GM19238 (cell line): ENCODE measurements around the gene PTH2.
A peak's percentile ranks its signal among the peaks of the same experiment; 100 is the strongest.

Experiments used
- DNase-seq: peaks from one replicate; pipeline ENCODE4 v3.0.0; 2011; ENCODE audit warnings: low spot score; ENCODE audit not compliant: insufficient read length

Gene PTH2

DNA sequence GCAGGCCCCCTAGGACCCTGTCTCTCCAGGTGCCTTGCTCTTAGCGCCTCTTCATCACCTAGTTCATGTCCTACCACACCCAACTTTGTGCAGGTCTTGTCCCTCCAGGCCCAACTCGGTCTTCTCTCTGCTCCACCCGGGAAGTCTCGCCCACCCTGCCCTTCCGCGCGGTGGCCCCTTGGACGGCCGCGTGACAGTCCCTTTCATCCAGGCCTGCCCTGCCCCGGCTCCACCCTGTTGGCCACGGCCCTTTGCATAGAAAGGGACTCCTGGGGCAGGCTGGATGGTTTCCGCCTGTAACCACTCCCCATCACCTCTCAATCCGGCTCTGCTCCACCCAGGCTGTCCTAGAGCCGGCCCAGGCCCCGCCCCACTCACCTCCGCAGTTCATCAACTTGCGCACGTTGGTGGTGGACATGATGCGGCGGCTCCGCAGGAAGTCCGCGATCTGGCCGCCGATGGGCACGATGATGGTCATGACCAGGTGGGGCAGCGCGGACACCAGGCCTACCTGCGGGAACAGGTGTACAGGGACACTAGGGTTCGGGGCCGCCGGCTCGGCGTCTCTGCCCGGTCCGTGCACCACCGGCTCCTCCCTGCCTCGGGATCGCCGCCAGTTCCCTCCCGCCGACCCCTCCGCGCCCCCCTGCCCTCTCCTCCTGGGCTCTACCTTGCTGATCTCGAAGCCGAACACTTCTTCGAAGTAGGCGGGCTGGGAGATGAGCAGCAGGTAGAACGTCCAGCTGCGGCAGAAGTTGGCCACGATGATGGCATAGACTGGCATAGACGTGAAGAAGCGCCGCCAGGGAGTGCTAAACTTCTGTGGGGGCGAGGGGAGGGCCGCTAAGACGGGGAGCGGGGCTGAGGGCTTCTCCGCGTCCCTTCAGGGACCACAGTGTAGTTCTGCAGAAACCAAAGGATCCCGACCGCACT is 9.2 kb upstream of the PTH2 start:
- no peak for DNase-seq

DNA sequence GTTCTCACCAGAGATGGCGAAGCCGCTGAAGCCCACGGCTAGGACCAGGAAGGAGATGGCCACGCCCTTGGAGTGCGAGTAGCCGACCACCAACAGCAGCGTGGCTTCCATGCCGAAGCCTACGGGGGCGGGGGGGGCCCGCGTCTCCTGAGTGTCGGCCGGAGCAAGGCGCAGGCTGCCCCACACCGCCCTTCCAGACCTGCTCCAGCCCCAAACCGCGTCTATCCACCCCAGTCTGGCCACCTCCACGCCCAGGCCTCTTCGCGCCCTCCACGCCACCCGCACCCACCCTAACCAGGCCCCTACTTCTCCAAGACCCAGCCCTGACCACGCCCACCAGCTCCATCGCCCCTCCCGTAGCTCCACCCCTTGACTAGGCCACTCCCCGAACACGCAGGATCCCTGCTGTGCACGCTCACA is 8.1 kb upstream of the PTH2 start:
- no peak for DNase-seq

DNA sequence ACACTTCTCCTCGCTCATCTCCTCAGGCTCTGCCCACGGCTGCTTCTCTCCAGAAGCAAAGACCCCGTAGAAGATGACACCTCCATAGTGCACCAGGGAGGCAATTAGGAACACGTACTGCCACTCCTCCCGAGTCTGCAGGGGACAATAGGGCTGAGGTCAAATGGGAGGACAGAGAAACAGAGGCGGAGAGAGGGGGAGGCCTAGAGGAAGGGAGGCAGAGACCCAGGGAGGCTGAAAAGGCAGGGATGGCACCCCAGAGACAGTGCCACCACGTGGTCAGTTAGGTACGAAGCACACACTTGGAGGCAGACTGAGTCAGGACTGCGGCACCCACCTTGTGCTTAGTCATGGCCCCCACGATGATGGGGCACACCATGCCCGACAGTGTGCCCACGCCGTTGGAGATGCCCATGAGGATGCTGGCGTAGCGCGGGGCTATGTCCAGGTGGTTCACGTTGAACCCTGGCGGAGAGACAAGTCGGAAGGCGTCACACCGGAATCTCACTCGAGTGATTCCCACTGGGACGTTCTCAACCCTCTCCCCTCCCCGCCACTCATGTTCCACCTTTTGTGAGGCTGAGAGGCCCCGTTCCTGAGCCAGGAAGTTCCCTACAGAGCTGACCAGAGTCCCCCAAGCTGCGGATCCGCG is 7.6 kb upstream of the PTH2 start:
- no peak for DNase-seq

DNA sequence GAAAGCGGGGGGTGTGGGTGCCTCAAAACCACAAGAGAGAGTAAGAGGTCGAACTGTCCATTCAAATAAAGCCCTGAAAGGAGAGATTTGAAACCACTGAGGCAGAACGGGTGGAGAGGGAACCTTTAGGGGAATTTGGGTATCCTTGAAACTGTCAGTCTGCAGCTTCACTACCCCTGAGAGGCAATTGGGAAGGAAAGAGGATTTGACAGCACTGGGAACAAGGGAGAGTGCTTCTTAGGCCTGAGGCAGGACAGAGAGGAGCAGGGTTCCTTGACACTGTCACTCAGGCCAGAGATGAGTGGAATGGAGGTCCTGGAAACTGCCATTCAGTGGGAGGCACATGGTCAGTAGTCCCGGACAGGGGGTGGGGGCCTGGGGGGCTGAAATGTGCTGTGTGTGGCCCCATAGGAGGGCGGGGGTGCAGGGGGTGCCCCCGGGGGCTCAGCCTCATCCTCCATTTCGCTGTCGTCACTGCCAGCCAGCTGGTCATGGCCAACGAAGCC is 7.0 kb upstream of the PTH2 start:
- no peak for DNase-seq

DNA sequence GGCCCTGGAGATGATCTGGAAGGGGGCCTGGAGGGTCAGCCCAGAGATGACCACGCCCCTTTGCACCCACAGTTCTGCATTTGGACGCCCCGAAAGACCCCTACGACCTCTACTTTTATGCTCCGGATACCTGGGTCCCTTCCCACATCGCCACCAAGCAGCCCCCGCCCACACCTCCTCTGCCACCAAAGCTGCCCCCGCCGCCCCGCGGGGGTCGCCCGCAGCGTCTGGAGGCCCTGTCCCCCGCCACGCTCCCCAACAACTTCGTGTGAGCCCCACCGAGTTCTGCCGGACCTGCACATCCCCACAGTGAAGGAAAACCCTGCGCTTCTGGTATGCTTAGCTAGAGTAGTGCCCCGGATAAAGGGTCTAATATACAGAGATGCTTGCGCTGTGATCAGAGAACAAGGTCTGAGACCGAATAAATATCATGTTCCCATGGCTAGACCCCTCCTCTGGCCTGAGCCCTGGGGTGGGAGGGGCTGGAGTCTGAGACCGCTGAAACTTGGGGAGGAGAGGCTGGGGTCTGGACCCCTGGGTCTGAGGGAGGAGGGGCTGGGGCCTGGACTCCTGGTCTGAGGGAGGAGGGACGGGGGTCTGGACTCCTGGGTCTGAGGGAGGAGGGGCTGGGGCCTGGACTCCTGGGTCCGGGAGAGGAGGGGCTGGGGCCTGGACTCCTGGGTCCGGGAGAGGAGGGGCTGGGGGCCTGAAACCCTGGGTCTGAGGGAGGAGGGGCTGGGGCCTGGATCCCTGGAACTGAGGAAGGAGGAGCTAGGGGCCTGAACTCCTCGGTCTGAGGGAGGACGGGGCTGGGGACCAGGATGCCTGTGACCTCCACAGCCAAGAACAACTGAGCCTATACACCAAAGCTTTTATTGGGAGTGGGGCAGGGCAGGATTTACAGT is 5.6 kb upstream of the PTH2 start:
- no peak for DNase-seq

DNA sequence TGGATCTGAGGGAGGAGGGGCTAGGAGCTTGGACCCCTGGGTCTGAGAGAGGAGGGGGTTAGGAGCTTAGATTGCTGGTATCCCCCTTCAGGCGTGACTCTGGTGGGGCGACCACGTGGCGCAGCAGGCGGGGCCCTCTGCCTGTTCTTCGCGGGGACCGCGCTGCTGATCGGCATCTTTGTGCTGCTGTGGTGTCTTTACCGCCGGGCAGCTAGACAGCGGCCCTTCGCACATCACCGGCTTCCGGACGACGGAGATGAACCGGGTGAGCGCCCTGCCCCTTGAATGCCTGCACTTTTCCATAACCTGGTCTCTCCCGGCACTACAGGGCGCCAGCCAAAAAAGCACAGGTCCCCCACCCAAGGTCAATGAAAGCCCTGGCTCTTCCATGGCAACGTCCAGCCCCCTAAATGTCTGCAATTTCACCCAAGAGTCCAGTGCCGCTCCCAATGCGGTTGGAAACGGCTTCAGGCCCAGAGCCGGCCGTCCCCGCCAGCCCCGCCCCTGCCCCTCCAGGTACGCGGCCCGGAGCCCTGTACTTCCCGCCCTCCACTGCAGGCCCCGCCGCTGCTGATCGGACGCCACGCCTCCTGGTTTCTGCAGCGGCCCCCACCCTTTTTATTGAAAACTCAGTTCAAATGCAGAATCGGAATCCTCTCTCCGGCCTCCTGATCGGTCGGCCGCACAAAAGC is 4.8 kb upstream of the PTH2 start:
- no peak for DNase-seq

DNA sequence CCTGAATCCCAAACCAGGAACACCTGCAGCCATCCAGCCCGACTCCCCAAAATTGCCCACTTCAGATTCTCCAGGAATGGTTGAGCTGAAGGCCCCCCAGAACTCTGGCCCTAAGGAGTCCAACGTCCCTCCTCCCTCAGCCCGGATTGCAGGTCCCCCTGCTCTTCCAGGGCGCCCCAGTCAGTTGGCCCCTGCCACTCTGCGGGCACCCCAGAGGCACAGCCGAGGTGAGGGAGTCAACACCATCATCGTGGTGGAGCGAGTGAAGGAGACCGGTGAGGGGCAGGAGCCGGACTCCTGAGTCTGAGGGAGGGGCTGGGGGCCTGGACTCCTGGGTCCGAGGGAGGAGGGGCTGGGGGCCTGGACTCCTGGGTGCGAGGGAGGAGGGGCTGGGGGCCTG is 4.1 kb upstream of the PTH2 start:
- no peak for DNase-seq

DNA sequence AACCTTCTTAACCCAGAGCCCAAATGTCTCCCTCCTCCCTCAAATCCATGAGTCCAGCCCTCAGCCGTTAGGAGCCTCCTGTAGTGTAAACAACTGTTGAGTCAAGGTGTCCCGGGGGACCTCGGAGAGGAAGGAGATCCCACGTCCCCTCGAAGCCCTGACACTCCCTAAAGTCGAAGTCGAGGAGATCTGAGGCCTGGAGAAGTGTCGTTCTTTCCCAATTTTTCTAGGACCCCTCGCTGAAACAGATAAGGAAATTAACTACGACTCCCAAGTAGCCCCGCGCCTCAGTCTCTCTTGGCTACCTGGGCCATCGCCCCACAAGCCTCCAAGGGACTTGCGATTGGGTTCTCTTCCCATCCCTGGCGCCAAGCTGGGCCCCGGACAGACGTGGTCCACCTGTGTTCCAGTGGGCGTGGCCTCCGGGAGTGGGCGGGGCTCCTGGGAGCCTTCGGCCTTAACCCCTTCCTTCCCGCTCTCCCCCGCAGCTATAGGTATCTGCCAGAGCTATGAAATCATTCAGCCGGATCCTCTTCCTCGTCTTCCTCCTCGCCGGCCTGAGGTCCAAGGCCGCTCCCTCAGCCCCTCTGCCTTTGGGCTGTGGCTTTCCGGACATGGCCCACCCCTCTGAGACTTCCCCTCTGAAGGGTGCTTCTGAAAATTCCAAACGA is 2.8 kb upstream of the PTH2 start:
- DNase-seq: no peak

DNA sequence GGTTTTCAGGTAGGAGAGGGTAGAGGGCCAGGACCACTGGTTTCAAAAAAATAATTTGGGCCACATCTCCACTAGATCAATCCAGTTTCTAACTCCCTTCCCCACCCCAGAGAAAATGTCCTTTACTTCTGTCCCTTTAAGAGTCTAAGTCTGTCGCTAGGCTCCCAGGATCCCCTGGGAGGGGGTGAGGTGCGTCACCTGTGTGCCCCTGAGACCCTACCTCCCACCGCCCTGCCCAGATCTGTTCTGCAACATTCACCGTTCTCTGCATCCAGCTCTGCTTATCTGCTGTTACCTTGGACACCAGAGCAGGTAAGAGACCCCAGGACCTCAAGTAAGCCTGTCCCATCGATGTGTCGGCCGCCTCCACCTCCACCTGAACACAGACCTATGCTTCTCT is 1.9 kb upstream of the PTH2 start, which contains the start of gene GFY:
Gene GFY, plus strand, starts transcription at position 211 of the 400 bp plus-strand sequence. CDS start 1,043 bp downstream, outside the sequence.
- no peak for DNase-seq

DNA sequence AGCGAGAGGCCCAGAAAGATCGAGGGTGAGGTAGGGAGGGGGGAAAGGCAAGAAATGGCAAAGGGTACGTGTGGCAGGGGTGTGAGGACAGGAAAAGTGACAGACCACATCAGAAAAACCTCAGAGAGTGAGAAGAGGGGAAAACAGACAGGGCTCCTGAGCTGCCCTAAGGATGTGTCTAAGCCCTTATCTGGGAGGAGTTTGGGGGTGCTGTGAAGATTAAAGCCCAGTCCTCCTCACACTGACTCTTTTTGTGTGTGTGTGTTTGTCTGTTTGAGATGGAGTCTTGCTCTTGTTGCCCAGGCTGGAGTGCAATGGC is 703 bp upstream of the PTH2 start:
- no peak for DNase-seq

DNA sequence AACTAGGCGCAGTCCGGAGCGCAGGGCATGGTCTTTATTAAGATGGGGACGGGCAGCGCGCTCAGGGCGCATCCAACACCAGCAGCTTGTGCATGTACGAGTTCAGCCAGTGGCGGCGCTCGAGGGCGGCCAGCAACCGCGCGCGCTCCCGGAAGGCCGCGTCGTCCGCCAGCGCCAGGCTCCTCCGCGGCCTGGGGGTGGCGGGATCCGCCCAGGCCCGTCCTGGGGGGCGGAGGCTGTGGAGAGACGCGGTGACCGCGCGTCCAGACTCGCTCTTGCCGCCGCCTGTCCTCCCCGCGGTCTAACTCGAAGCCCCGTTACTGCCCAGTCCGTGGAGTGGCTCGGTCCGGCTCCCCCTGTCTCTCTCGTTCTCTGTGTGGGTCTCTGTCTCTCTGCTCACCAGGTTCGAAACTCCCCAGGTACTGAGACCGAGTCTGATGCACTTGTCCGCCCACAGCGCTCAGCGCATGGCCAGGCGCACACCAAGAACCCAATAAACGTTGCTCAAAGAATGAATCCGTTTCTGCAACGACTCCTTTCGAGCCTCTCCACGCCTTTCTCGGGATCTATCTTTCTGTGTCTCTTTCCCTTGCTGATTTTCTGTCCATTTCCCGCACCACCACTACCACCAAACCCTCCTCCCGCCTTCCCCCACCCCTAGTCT is 702 bp downstream of the PTH2 start:
- no peak for DNase-seq

DNA sequence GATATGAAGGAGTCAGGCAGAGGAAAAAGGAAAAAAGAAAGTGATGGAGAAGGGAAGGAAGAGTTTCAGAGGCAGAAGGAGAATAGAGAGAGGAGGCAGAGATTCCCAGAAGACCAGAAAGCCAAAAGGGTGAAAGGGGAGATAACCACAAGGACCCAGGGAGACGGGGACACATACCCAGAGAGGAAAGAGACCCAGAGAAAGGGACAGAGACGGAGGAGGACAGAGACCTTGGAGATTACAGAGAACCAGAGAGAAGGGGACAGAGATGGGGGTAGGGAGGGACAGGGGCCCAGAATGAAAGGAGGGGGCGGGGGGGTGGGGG is 1.4 kb downstream of the PTH2 start:
- no peak for DNase-seq

DNA sequence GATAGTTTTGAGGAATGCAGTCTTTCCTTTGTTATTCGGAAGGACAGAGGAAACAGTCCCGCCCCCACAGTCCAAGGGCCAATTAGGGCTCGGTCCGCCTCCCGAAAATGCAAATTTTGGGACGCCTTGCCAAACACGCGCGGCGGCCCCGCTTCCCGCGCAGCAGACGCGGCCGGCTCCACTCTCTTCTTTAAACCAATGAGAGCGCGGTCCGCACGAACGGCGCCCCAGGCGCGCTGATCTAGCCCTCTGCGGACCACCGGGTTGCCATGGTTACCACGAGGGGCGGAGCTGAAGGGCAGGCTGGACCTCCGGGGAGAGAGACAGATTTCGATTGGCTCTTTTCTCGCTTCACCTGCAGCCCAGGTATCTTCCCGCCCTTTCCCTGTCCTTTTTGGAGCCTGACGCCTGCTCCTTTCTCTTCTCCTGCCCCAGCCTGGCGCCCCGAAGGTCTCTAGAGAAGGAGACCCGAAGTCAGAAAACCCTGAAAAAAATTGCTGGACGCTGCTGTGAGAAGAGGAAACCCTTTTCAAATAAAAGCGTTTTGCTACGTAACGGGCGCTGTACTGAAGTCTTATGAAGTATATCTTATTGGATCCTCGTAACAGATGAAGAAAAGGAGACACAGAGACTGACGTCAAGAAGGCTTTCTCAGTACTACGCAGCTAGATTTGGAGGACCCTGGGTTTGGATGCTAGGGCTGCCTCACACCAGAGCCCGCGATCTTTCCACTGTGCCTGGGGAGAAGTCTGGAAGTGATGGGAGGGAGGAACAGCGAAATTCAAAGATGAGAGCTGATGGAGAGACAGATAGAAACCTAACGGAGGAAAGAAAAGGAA is 2.0 kb downstream of the PTH2 start:
- DNase-seq: peak; percentile 54

DNA sequence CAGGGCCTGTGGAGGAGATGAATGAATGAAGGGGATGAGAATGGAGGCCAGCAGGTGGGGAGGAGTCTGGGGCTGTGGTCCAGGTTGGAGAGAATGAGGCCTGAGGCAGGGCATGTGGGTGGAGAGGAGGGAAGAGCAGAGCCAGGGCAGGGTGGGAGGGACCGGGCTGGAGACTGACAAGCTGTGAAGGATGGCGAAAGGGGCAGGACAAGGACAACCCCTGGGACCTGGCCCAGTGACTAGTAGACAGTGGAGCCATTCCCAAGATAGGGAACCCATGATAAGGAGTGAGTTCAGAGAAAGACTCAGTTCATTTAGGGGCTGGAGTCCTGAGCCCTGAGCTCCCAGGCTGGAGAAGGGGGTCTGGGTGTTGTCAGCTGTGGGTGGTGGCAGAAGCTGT is 3.0 kb downstream of the PTH2 start:
- no peak for DNase-seq

DNA sequence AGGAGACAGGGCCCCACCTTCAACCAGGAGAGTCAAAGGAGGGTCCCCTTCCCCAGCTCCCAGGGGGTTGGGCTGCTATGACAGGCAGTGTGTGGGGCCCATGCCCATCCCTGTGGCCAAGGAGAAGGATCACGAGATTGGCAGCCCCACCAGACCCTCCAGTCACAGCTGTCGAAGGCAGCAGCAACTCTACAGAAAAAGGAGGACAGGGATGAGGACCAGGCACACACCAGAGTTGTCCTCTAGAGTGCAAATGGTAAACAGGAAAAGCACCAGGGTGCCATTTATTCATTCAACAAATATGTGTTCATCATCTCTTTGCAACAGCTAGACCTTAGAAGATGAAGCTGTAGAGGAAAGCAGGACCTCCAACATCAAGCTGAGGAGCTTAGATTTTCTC is 4.1 kb downstream of the PTH2 start:
- no peak for DNase-seq

DNA sequence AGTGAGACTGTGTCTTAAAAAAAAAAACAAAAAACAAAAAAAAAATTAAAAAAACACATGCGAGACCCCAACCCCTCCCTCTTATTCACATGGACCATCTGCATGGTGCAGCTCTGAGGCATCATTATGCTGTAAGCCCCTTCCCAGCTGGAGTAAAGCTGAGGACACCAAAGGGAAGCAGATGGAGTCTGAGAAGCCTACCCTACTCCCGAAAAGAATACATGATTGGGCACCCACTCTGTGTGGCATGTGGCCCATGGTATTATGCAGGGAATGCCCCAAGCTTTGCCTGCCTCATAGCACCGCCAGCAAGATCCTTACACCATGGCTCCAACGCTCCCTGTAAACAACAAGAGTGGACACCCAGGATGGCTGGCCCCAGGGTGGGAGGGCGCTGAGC is 4.7 kb downstream of the PTH2 start:
- no peak for DNase-seq

DNA sequence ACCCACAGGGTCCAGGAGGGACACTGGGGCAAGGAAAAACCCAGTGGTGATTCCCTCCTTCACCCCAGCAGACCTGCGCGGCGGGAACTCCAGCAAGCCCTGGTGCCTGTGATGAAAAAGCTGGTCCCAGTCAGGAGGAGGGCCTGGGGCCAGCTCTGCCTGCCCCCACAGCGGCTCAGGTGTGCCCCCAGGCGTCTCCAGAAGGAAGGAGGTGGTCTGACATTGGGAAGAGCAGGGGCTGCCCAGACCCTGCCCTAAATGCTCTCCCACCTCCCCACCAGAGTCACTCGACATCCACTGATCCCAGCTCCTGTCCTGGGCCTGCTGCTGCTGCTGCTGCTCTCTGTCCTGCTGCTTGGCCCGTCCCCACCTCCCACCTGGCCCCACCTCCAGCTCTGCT is 6.2 kb downstream of the PTH2 start:
- no peak for DNase-seq

DNA sequence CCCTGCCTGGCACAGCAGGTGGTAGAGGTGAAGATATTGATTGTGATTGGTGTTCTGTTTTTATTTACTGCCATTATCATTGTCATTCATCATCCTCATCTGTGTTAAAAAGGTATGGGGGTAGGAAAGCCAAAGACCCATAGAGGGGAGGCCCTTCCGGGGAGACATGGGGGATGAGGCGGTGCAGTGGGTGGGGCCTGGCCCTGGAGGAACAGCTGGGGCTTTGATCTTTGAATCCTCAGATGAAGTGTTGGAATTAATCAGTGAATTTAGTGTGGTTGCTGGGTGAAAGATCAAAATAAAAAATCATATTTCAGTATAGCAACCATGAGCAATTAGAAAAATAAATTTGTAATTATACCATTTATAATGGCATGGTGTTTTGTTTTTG is 7.4 kb downstream of the PTH2 start:
- DNase-seq: no peak

DNA sequence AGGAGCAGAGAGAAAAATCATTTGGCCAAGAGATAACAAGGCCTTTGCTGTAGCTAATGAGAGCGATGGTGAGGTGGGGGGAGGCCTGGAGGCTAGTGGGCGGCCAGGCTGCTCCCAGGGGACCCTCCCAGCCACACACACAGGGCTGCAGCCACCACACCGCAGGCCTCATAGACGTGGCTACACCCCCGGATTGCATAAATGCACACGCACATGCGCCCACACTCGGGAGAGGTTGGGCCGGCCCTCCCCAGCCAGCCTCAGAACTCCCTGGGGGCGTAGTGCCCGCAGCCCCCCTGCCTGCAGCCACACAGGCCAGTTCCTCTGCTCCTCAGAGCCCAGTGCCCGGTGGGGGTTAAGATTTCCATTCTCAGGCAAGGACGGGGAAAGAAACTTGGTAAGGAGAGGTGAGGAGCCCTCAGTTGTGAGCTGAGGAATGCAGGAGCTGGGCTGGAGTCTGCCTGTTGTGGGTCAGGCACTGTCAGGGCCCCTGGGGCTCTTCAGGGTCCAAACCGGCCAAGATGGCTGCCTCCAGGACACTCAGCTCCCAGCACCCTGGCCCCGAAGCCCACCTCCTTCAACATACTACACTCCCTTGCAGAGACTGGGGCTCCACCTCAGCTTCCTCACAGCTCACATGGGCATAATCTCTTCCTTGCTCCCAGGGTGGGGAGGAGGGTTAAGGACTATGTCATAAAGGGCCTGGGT is 8.0 kb downstream of the PTH2 start:
- no peak for DNase-seq
